C1 segment of cervical spinal cord (tissue), 14 donors: ENCODE data around the gene NCKAP5.

ENCODE experiments used
- DNase-seq, 14 donors: peaks; one replicate each; lab custom pipeline; 2025; lab: John Stamatoyannopoulos, UW

Gene NCKAP5

GRCh38 chr2:132668987-132669907 lies 899.0 kb downstream of the NCKAP5 start:
- DNase-seq = peak in 2 of 14 donors; percentile 31 to 41

- DNase-seq = peak in 3 of 14 donors; percentile 4 to 28 (median 9)
Measured at GRCh38 chr2:132668189-132668823, 900.0 kb downstream of the NCKAP5 start.

- DNase-seq = no peak
Measured at GRCh38 chr2:132667706-132668105, 900.6 kb downstream of the NCKAP5 start.

- DNase-seq = no peak
Measured at GRCh38 chr2:132665401-132666140, 902.7 kb downstream of the NCKAP5 start.

- DNase-seq = no peak
Measured at GRCh38 chr2:132664096-132664495, 904.2 kb downstream of the NCKAP5 start.

- DNase-seq = no peak
Measured at GRCh38 chr2:132662732-132663131, 905.5 kb downstream of the NCKAP5 start.

GRCh38 chr2:132659331-132659730 lies 908.9 kb downstream of the NCKAP5 start:
- no peak for DNase-seq

- DNase-seq = no peak
Measured at GRCh38 chr2:132656266-132656975, 911.8 kb downstream of the NCKAP5 start.

GRCh38 chr2:132654968-132655367 lies 913.3 kb downstream of the NCKAP5 start:
- DNase-seq = no peak

GRCh38 chr2:132654335-132654734 lies 913.9 kb downstream of the NCKAP5 start:
- no peak for DNase-seq

GRCh38 chr2:132652474-132652873 lies 915.8 kb downstream of the NCKAP5 start:
- no peak for DNase-seq

GRCh38 chr2:132651115-132652045 lies 916.9 kb downstream of the NCKAP5 start:
- peak in 2 of 14 donors; percentile 13 to 16 for DNase-seq

- DNase-seq = no peak
Measured at GRCh38 chr2:132646540-132647108, 921.6 kb downstream of the NCKAP5 start.

GRCh38 chr2:132645722-132646539 lies 922.3 kb downstream of the NCKAP5 start:
- DNase-seq = peak in 3 of 14 donors; percentile 14 to 43 (median 39)

- peak in 1 of 14 donors; percentile 21 for DNase-seq
Measured at GRCh38 chr2:132645176-132645575, 923.1 kb downstream of the NCKAP5 start.

- DNase-seq = no peak
Measured at GRCh38 chr2:132642415-132642814, 925.8 kb downstream of the NCKAP5 start.

GRCh38 chr2:132641819-132642218 lies 926.4 kb downstream of the NCKAP5 start:
- no peak for DNase-seq

- DNase-seq = no peak
Measured at GRCh38 chr2:132640116-132640515, 928.1 kb downstream of the NCKAP5 start.
